Activated CD4-positive, alpha-beta T cell treated with anti-CD3 and anti-CD28 coated beads for 1 hour (primary cell): Measurements from ENCODE around the gene MRPL28.
"Not testable (repeated sequence)": the region's sequence is repeated elsewhere in the genome, so short reads cannot be mapped to it uniquely, and the experiment has no call there.

Experiments
- DNase-seq: peaks from one replicate; pipeline ENCODE4 v3.0.0-alpha.2; 2020

Gene MRPL28

GRCh38 chr16:389352-389751 is 19.0 kb upstream of the MRPL28 start:
- no peak for DNase-seq

- DNase-seq: not testable (repeated sequence)
Measured at GRCh38 chr16:387761-388666, 17.7 kb upstream of the MRPL28 start.

GRCh38 chr16:386641-387156 is 16.4 kb upstream of the MRPL28 start:
- DNase-seq: no peak

- DNase-seq: no peak
Measured at GRCh38 chr16:383326-384051, 13.2 kb upstream of the MRPL28 start.

- peak; percentile 54 for DNase-seq
Measured at GRCh38 chr16:381789-382717, 11.7 kb upstream of the MRPL28 start, which contains the start of gene PGAP6. Gene PGAP6 (minus strand): TSS chr16:381978. CDS start chr16:381821, 157 bp downstream.

GRCh38 chr16:381012-381788 is 10.9 kb upstream of the MRPL28 start:
- no peak for DNase-seq

GRCh38 chr16:380762-381011 is 10.3 kb upstream of the MRPL28 start:
- DNase-seq: no peak

- DNase-seq: no peak
Measured at GRCh38 chr16:379961-380761, 9.8 kb upstream of the MRPL28 start.

GRCh38 chr16:379183-379960 is 9.0 kb upstream of the MRPL28 start:
- no peak for DNase-seq

GRCh38 chr16:378821-379182 is 8.5 kb upstream of the MRPL28 start:
- DNase-seq: no peak

GRCh38 chr16:378113-378820 is 7.9 kb upstream of the MRPL28 start:
- not testable (repeated sequence) for DNase-seq

- DNase-seq: no peak
Measured at GRCh38 chr16:377419-377951, 7.1 kb upstream of the MRPL28 start.

- no peak for DNase-seq
Measured at GRCh38 chr16:376817-377418, 6.6 kb upstream of the MRPL28 start.

- DNase-seq: no peak
Measured at GRCh38 chr16:375927-376816, 5.8 kb upstream of the MRPL28 start.

GRCh38 chr16:375212-375611 is 4.9 kb upstream of the MRPL28 start:
- no peak for DNase-seq

- no peak for DNase-seq
Measured at GRCh38 chr16:374616-374926, 4.2 kb upstream of the MRPL28 start.

GRCh38 chr16:373848-374615 is 3.7 kb upstream of the MRPL28 start:
- no peak for DNase-seq
